MM.1S (cell line): ENCODE measurements around the gene PNPT1.

Experiments
- DNase-seq: peaks from one replicate; pipeline ENCODE4 v3.0.0-alpha.2; 2015
- H2AFZ ChIP-seq: fragments of 300-600 bp; sonication (generic); 2 replicates; pipeline ENCODE4 v1.6.0; 2016; ENCODE audit warnings: antibody characterized with exemption, low read length
- H3F3A ChIP-seq: fragments of 300-600 bp; sonication (generic); 2 replicates; pipeline ENCODE4 v1.6.1; 2016; ENCODE audit warnings: mild to moderate bottlenecking, antibody characterized with exemption, low read length, moderate library complexity, mixed read lengths; ENCODE audit not compliant: insufficient read depth
- H3K27ac ChIP-seq: fragments of 300-600 bp; sonication (generic); 2 replicates; pipeline ENCODE4 v1.5.1; 2016; ENCODE audit warnings: mild to moderate bottlenecking, low read length
- H3K27me3 ChIP-seq: fragments of 300-600 bp; sonication (generic); replicated peaks from 2 replicates; pipeline ENCODE4 v1.6.0; 2016; ENCODE audit warnings: low read length; ENCODE audit not compliant: insufficient read depth
- H3K36me3 ChIP-seq: fragments of 300-600 bp; sonication (generic); replicated peaks from 2 replicates; pipeline ENCODE4 v1.6.1; 2016; ENCODE audit warnings: mild to moderate bottlenecking, low read length, mixed read lengths; ENCODE audit not compliant: insufficient read depth
- H3K4me1 ChIP-seq: fragments of 300-600 bp; sonication (generic); 2 replicates; pipeline ENCODE4 v1.6.1; 2016; ENCODE audit warnings: low read length, mixed read lengths
- H3K4me2 ChIP-seq: fragments of 300-600 bp; sonication (generic); 2 replicates; pipeline ENCODE4 v1.6.0; 2016; ENCODE audit warnings: low read depth, low read length
- H3K4me3 ChIP-seq: fragments of 300-600 bp; sonication (generic); 2 replicates; pipeline ENCODE4 v1.5.1; 2016; ENCODE audit warnings: low read length, mixed read lengths
- H3K79me2 ChIP-seq: fragments of 300-600 bp; sonication (generic); 2 replicates; pipeline ENCODE4 v1.6.1; 2016; ENCODE audit warnings: mixed run types, low read length, mixed read lengths
- H3K9ac ChIP-seq: fragments of 300-600 bp; sonication (generic); 2 replicates; pipeline ENCODE4 v1.6.1; 2016; ENCODE audit warnings: low read length, mixed read lengths
- H3K9me2 ChIP-seq: fragments of 300-600 bp; sonication (generic); replicated peaks from 2 replicates; pipeline ENCODE4 v1.6.1; 2016; ENCODE audit warnings: mild to moderate bottlenecking, low read length, mixed read lengths; ENCODE audit not compliant: insufficient read depth
- H3K9me3 ChIP-seq: fragments of 300-600 bp; sonication (generic); replicated peaks from 2 replicates; pipeline ENCODE4 v1.6.1; 2016; ENCODE audit warnings: mild to moderate bottlenecking, low read length, mixed read lengths; ENCODE audit not compliant: insufficient read depth
- H4K20me1 ChIP-seq: fragments of 300-600 bp; sonication (generic); 2 replicates; pipeline ENCODE4 v1.6.1; 2016; ENCODE audit warnings: mild to moderate bottlenecking, low read length, moderate library complexity, mixed read lengths; ENCODE audit not compliant: insufficient read depth
- EZH2 ChIP-seq: fragments of 300-600 bp; sonication (generic); optimal IDR thresholded peaks from 2 replicates; pipeline ENCODE3; 2017; ENCODE audit warnings: low read depth, mild to moderate bottlenecking, antibody characterized with exemption, low read length, mixed read lengths
- EZH2phosphoT487 ChIP-seq: fragments of 300-600 bp; sonication (generic); IDR thresholded peaks from 2 replicates; pipeline ENCODE4 v1.6.1; 2018; ENCODE audit warnings: antibody characterized with exemption, low read length
- TF ChIP-seq, protein P1 (sequence below): fragments of 300-600 bp; sonication (generic); IDR thresholded peaks from 2 replicates; pipeline ENCODE4 v1.5.1; 2016; ENCODE audit warnings: antibody characterized with exemption, low read length, mixed read lengths

PNPT1 gene

DNA sequence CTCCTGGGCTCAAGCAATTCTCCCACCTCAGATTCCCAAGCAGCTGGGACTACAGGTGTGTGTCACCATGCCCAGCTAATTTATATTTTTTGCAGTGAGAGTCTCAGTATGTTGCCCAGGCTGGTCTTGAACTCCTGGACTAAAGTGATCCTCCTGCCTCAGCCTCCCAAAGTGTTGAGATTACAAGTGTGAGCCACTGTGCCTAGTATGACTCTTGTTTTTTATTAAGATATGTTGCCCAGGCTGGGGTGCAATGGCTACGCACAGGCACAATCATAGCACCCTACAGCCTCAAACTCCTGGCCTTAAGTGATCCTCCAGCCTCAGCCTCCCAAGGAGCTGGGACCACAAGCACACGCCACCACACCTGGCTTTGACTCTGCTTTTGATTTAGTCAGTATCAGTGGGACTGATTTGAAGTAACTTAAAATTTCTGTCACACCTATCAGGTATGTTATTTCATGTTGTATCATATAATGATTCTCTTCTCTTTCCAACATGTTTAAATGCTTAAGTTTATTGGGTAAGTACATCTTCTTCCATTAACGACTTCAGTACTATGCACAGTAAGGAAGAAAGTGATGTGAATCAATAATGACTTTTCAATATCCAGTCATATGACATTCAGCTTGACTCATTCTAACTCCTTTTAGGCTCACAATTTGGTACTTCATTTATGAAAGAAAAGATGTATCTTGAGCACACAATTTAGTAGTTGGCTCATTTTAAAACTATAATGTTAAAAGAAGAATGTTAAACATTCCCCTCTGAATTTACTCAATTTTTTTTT is 82.5 kb downstream of the PNPT1 start:
- H3K4me3 ChIP-seq = no peak overlapping the region
- no peak overlapping the region for H3K27ac ChIP-seq
- H4K20me1 ChIP-seq = no peaks in the 10 kb centered on the region; the same call in 1 of the 2 replicates
- H3K27me3 ChIP-seq = no peaks in the 10 kb centered on the region
- no peak for TF ChIP-seq EZH2
- TF ChIP-seq EZH2phosphoT487 = no peak
- TF ChIP-seq, protein P1, sequence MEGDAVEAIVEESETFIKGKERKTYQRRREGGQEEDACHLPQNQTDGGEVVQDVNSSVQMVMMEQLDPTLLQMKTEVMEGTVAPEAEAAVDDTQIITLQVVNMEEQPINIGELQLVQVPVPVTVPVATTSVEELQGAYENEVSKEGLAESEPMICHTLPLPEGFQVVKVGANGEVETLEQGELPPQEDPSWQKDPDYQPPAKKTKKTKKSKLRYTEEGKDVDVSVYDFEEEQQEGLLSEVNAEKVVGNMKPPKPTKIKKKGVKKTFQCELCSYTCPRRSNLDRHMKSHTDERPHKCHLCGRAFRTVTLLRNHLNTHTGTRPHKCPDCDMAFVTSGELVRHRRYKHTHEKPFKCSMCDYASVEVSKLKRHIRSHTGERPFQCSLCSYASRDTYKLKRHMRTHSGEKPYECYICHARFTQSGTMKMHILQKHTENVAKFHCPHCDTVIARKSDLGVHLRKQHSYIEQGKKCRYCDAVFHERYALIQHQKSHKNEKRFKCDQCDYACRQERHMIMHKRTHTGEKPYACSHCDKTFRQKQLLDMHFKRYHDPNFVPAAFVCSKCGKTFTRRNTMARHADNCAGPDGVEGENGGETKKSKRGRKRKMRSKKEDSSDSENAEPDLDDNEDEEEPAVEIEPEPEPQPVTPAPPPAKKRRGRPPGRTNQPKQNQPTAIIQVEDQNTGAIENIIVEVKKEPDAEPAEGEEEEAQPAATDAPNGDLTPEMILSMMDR = no peak
- no peaks in the 10 kb centered on the region; the same call in 1 of the 2 replicates for H3K36me3 ChIP-seq
- DNase-seq = no peak
- H3K9me2 ChIP-seq = no peaks in the 10 kb centered on the region
- H3K9me3 ChIP-seq = no peaks in the 10 kb centered on the region
- no peak overlapping the region for H2AFZ ChIP-seq
- H3K4me2 ChIP-seq = no peak overlapping the region
- H3F3A ChIP-seq = no peaks in the 10 kb centered on the region
- H3K9ac ChIP-seq = no peak overlapping the region
- H3K4me1 ChIP-seq = no peaks in the 10 kb centered on the region
- peaks cover 94% of the 10 kb centered on the region for H3K79me2 ChIP-seq

DNA sequence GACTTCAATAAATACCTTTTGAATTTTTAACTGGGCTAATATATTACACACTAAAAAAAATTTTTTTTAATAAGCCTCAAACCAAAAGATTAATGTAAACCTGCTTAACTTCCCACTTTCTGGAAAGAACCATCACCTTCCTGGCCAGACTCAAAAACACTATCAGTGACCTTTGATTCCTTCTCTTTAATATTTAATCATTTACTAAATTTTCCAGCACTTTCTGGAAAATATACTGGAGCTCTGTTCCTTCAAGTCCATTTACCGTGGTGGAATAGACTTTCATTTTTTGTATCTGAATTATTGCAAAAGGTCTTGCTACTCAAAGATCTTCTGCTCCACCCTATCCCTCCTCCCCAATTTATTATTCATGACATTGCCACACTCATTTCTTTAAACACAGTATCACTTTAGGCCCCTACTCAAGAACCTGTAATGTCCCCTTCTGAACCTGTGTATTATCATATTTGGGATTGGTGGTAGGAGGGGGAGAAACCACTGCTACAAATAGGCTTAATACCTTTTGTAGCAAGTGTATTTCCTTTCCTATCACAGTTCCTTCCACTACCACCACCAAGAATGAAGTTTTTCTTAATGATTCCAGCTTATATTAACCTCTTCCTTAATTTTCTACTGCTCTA is 83.6 kb downstream of the PNPT1 start:
- H2AFZ ChIP-seq = no peak overlapping the region
- H3K27ac ChIP-seq = no peak overlapping the region
- H3K79me2 ChIP-seq = peaks cover 94% of the 10 kb centered on the region
- no peaks in the 10 kb centered on the region; the same call in 1 of the 2 replicates for H4K20me1 ChIP-seq
- no peak overlapping the region for H3K4me3 ChIP-seq
- H3K4me2 ChIP-seq = no peak overlapping the region
- no peaks in the 10 kb centered on the region for H3K27me3 ChIP-seq
- no peaks in the 10 kb centered on the region for H3F3A ChIP-seq
- TF ChIP-seq EZH2phosphoT487 = no peak
- TF ChIP-seq EZH2 = no peak
- TF ChIP-seq, protein P1 = no peak
- H3K9ac ChIP-seq = no peak overlapping the region
- no peaks in the 10 kb centered on the region; the same call in 1 of the 2 replicates for H3K36me3 ChIP-seq
- no peaks in the 10 kb centered on the region for H3K4me1 ChIP-seq
- no peak for DNase-seq
- no peaks in the 10 kb centered on the region for H3K9me3 ChIP-seq
- no peaks in the 10 kb centered on the region for H3K9me2 ChIP-seq

DNA sequence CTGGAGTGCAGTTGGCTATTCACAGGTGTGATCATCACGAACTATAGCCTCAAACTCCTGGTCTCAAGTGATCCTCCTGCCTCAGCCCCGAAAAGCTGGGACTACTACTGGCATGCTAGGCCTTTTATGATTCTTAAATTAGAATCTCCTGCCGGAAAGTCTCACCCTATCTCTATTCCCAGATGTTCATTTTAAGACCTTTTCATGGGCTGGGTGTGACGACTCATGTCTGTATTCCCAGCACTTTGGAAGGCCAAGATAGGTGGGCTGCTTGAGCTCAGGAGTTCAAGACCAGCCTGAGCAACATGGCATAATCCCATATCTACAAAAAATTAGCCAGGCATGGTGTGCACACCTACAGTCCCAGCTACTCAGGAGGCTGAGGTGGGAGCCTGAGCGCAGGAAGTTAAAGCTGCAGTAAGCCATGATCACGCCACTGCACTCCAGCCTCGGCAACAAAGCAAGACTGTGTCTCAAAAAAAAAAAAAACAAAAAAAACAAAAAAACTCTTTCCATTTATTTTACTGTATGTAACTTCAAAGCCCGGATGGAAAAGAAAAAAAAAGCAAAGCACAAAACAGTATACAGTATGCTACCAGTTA is 84.3 kb downstream of the PNPT1 start:
- no peak for TF ChIP-seq EZH2phosphoT487
- TF ChIP-seq EZH2 = no peak
- TF ChIP-seq, protein P1 = no peak
- Histone ChIP-seq H4K20me1 (no peaks in the 10 kb centered on the region; the same call in 1 of the 2 replicates), H2AFZ (no peak overlapping the region), H3K9me3 (no peaks in the 10 kb centered on the region), H3K4me2 (no peak overlapping the region), H3K9ac (no peak overlapping the region), H3K27ac (no peak overlapping the region), H3K27me3 (no peaks in the 10 kb centered on the region), H3F3A (no peaks in the 10 kb centered on the region), H3K79me2 (peaks cover 94% of the 10 kb centered on the region), H3K4me1 (no peaks in the 10 kb centered on the region), H3K4me3 (no peak overlapping the region), H3K36me3 (no peaks in the 10 kb centered on the region; the same call in 1 of the 2 replicates), H3K9me2 (no peaks in the 10 kb centered on the region)
- no peak for DNase-seq
